Endodermal cell (in vitro differentiated cells): ENCODE data around the gene IGFBP4. TPM values are rescaled to one million over a fixed set of nuclear protein-coding genes. Genes with fewer than 3 reads are reported as not detected.
A peak's percentile ranks its signal among the peaks of the same experiment; 100 is the strongest.
"Not testable (repeated sequence)": the region's sequence is repeated elsewhere in the genome, so short reads cannot be mapped to it uniquely, and the experiment has no call there.

Experiments used
- DNase-seq: peaks from one replicate; pipeline ENCODE4 v3.0.0-alpha.2; 2017
- H3K27ac ChIP-seq: 2 replicates; pipeline ENCODE4 v1.5.1; 2013; ENCODE audit warnings: mild to moderate bottlenecking, low read depth, low read length, moderate library complexity
- H3K27me3 ChIP-seq: 2 replicates; pipeline ENCODE4 v1.6.1; 2013; ENCODE audit warnings: mild to moderate bottlenecking, low read length, moderate library complexity; ENCODE audit not compliant: insufficient read depth, control insufficient read depth, poor library complexity, severe bottlenecking
- H3K36me3 ChIP-seq: 2 replicates; pipeline ENCODE4 v1.7.0; 2013; ENCODE audit warnings: mild to moderate bottlenecking, low read length, moderate library complexity; ENCODE audit not compliant: control insufficient read depth, insufficient read depth
- H3K4me1 ChIP-seq: one replicate; pipeline ENCODE4 v1.7.0; 2013; ENCODE audit warnings: low read length; ENCODE audit not compliant: control insufficient read depth, insufficient read depth
- H3K4me3 ChIP-seq: 2 replicates; pipeline ENCODE4 v1.5.1; 2013; ENCODE audit warnings: mild to moderate bottlenecking, low read length, moderate library complexity
- H3K9ac ChIP-seq: 2 replicates; pipeline ENCODE4 v1.6.1; 2013; ENCODE audit warnings: mild to moderate bottlenecking, low read length, moderate library complexity; ENCODE audit not compliant: poor library complexity, severe bottlenecking; ENCODE audit errors: extremely low read depth
- H3K9me3 ChIP-seq: 2 replicates; pipeline ENCODE4 v1.6.1; 2013; ENCODE audit warnings: mild to moderate bottlenecking, low read length, moderate library complexity; ENCODE audit not compliant: control insufficient read depth
- H3K27ac Mint-ChIP-seq: 2 replicates; pipeline ENCODE4 v1.8.0; 2020; ENCODE audit warnings: mixed read lengths
- H3K27me3 Mint-ChIP-seq: 2 replicates; pipeline ENCODE4 v1.8.0; 2021; ENCODE audit warnings: mild to moderate bottlenecking, mixed read lengths; ENCODE audit not compliant: insufficient read depth
- H3K36me3 Mint-ChIP-seq: 2 replicates; pipeline ENCODE4 v1.8.0; 2020; ENCODE audit warnings: low read depth, mixed read lengths
- H3K4me1 Mint-ChIP-seq: 2 replicates; pipeline ENCODE4 v1.8.0; 2020; ENCODE audit warnings: mixed read lengths
- H3K4me3 Mint-ChIP-seq: 2 replicates; pipeline ENCODE4 v1.8.0; 2020; ENCODE audit warnings: mild to moderate bottlenecking, moderate library complexity, mixed read lengths
- H3K9me3 Mint-ChIP-seq: 2 replicates; pipeline ENCODE4 v1.8.0; 2020; ENCODE audit warnings: mild to moderate bottlenecking, mixed read lengths
- CTCF ChIP-seq: fragments of 200-600 bp; sonication (generic); conservative IDR thresholded peaks from 2 replicates; pipeline ENCODE4 v1.5.0; 2021; ENCODE audit warnings: antibody characterized with exemption, mild to moderate bottlenecking
- WGBS, 2 experiments: methylation state at CpG; one replicate each; pipeline versions ENCODE4 v1.1.5 to v1.1.7; 2013; ENCODE audit warnings: missing lambda C conversion rate in 2 of 2, mixed read lengths in 1 of 2; ENCODE audit not compliant: insufficient coverage in 1 of 2, insufficient read length in 1 of 2; 5-methylcytosine and 5-hydroxymethylcytosine counted together
- total RNA-seq, 2 donors: library from RNA; stranded (reverse); fragmentation: NEBNext Ultra II Directional in 1 of 2; extraction: Animal tissue kit (Norgen Biotek cat#: 25700) in 1 of 2; gene quantifications; 2 replicates in 1 of 2; 3 replicates in 1 of 2; pipeline ENCODE4 v1.2.1, GENCODE V29; 2021

The IGFBP4 gene
- total RNA-seq, 2 donors from 2014 or later, result 58.3 to 69.0 TPM

GRCh38 chr17:40404003-40404402, 39.2 kb upstream of the IGFBP4 start:
- Histone ChIP-seq H3K9me3 (no peaks in the 10 kb centered on the region), H3K4me3 (no peak overlapping the region), H3K4me1 (no peaks in the 10 kb centered on the region), H3K36me3 (peaks cover 89% of the 10 kb centered on the region), H3K27ac (no peak overlapping the region), H3K9ac (no peak overlapping the region), H3K27me3 (no peaks in the 10 kb centered on the region)
- H3K4me3 Mint-ChIP-seq, result no peak overlapping the region
- DNase-seq, result no peak
- no peak overlapping the region for H3K27ac Mint-ChIP-seq
- H3K27me3 Mint-ChIP-seq, result no peaks in the 10 kb centered on the region
- no peak for TF ChIP-seq CTCF
- no peaks in the 10 kb centered on the region for H3K4me1 Mint-ChIP-seq
- peaks cover 74% of the 10 kb centered on the region for H3K36me3 Mint-ChIP-seq
- 95 to 97% methylated on average over 2 to 3 of the region's 3 CpGs for WGBS, 2 experiments
- no peaks in the 10 kb centered on the region for H3K9me3 Mint-ChIP-seq

GRCh38 chr17:40407460-40407859, 35.8 kb upstream of the IGFBP4 start:
- no peaks in the 10 kb centered on the region for H3K9me3 ChIP-seq
- H3K36me3 Mint-ChIP-seq, result peaks cover 66% of the 10 kb centered on the region
- H3K9me3 Mint-ChIP-seq, result no peaks in the 10 kb centered on the region
- no peak overlapping the region for H3K27ac ChIP-seq
- no peak for TF ChIP-seq CTCF
- peaks cover 87% of the 10 kb centered on the region for H3K36me3 ChIP-seq
- H3K27me3 Mint-ChIP-seq, result no peaks in the 10 kb centered on the region
- 94 to 100% methylated on average over 2 to 3 of the region's 3 CpGs for WGBS, 2 experiments
- no peaks in the 10 kb centered on the region for H3K27me3 ChIP-seq
- H3K4me3 ChIP-seq, result no peak overlapping the region
- no peak overlapping the region for H3K4me3 Mint-ChIP-seq
- H3K4me1 Mint-ChIP-seq, result peaks cover 14% of the 10 kb centered on the region
- H3K27ac Mint-ChIP-seq, result no peak overlapping the region
- H3K9ac ChIP-seq, result no peak overlapping the region
- H3K4me1 ChIP-seq, result no peaks in the 10 kb centered on the region
- DNase-seq, result no peak

GRCh38 chr17:40409540-40409939, 33.7 kb upstream of the IGFBP4 start:
- H3K27me3 Mint-ChIP-seq, H3K4me1 ChIP-seq, H3K9me3 ChIP-seq, H3K27me3 ChIP-seq, H3K27ac Mint-ChIP-seq, H3K27ac ChIP-seq, H3K4me3 Mint-ChIP-seq, H3K9ac ChIP-seq, H3K9me3 Mint-ChIP-seq, DNase-seq, H3K4me3 ChIP-seq: not testable (repeated sequence)
- H3K36me3 ChIP-seq, result peaks cover 87% of the 10 kb centered on the region
- peaks cover 14% of the 10 kb centered on the region for H3K4me1 Mint-ChIP-seq
- peaks cover 58% of the 10 kb centered on the region for H3K36me3 Mint-ChIP-seq
- WGBS, 2 experiments, result 97 to 100% methylated on average over 4 of the region's 4 CpGs

- H3K9me3 ChIP-seq, result no peaks in the 10 kb centered on the region
- no peak overlapping the region for H3K4me3 ChIP-seq
- H3K4me1 Mint-ChIP-seq, result peaks cover 14% of the 10 kb centered on the region
- 98 to 100% methylated on average over 1 of the region's 1 CpG for WGBS, 2 experiments
- H3K36me3 ChIP-seq, result peaks cover 83% of the 10 kb centered on the region
- H3K9ac ChIP-seq, result no peak overlapping the region
- H3K9me3 Mint-ChIP-seq, result no peaks in the 10 kb centered on the region
- peaks cover 52% of the 10 kb centered on the region for H3K36me3 Mint-ChIP-seq
- no peak overlapping the region for H3K27ac ChIP-seq
- H3K4me1 ChIP-seq, result no peaks in the 10 kb centered on the region
- H3K27me3 ChIP-seq, result no peaks in the 10 kb centered on the region
- no peak overlapping the region for H3K4me3 Mint-ChIP-seq
- no peaks in the 10 kb centered on the region for H3K27me3 Mint-ChIP-seq
- no peak for TF ChIP-seq CTCF
- H3K27ac Mint-ChIP-seq, result peak overlapping the region; percentile 59
- no peak for DNase-seq
Measured at GRCh38 chr17:40410082-40410481, 33.2 kb upstream of the IGFBP4 start.
